K562 (cell line): Measurements from ENCODE around the gene GPC3.

Experiments used
- CBFB ChIP-seq: sonication (generic); formaldehyde crosslinking; IDR thresholded peaks from 2 replicates; pipeline ENCODE4 v1.4.0; 2020; ENCODE audit warnings: mild to moderate bottlenecking, missing genetic modification reagents
- ESRRA ChIP-seq: fragments of 450-650 bp; IDR thresholded peaks from 2 replicates; pipeline ENCODE4 v1.6.1; 2014; ENCODE audit warnings: low read depth, mild to moderate bottlenecking, moderate library complexity, borderline replicate concordance
- GATA2 ChIP-seq: sonication (generic); formaldehyde crosslinking; IDR thresholded peaks from 2 replicates; pipeline ENCODE4 v1.4.0; 2020; ENCODE audit warnings: mild to moderate bottlenecking, missing genetic modification reagents
- MYNN ChIP-seq, 2 experiments: sonication (generic); formaldehyde crosslinking in 1 of 2; IDR thresholded peaks; 2 replicates each; pipeline versions ENCODE4 v1.5.0 to v1.6.1; 2016 to 2020; ENCODE audit warnings: antibody characterized with exemption in 1 of 2, missing genetic modification reagents in 1 of 2
- PHF8 ChIP-seq: fragments of 200-600 bp; sonication (generic); IDR thresholded peaks from 2 replicates; pipeline ENCODE4 v1.6.1; 2012; ENCODE audit warnings: mixed run types, mild to moderate bottlenecking, inconsistent platforms, low read length, moderate library complexity, borderline replicate concordance
- POLR2A ChIP-seq: fragments of 450-650 bp; conservative IDR thresholded peaks from 2 replicates; pipeline ENCODE4 v1.6.1; 2016
- PPARD ChIP-seq: fragments of 250-450 bp; sonication (Bioruptor Pico); IDR thresholded peaks from 2 replicates; pipeline ENCODE4 v1.8.0; 2022; ENCODE audit warnings: inconsistent platforms, mild to moderate bottlenecking, moderate library complexity
- RAD51 ChIP-seq: fragments of 450-650 bp; IDR thresholded peaks from 2 replicates; pipeline ENCODE4 v1.7.1; 2016; ENCODE audit warnings: low read depth, mild to moderate bottlenecking, borderline replicate concordance
- RBBP5 ChIP-seq: fragments of 200-600 bp; sonication (generic); IDR thresholded peaks from 2 replicates; pipeline ENCODE4 v1.6.1; 2012; ENCODE audit warnings: borderline replicate concordance, mild to moderate bottlenecking, low read length, control low read depth, inconsistent platforms; ENCODE audit not compliant: insufficient read depth, poor library complexity, severe bottlenecking
- SNIP1 ChIP-seq: fragments of 450-650 bp; IDR thresholded peaks from 2 replicates; pipeline ENCODE4 v1.7.1; 2017; ENCODE audit warnings: low read depth, mild to moderate bottlenecking
- TAF15 ChIP-seq: fragments of 200-400 bp; formaldehyde crosslinking; IDR thresholded peaks from 2 replicates; pipeline ENCODE4 v1.6.1; 2017; ENCODE audit warnings: mild to moderate bottlenecking, low read depth, low read length, moderate library complexity
- ZBTB7A ChIP-seq: IDR thresholded peaks from 2 replicates; pipeline ENCODE4 v1.6.1; 2011; ENCODE audit warnings: low read depth, mild to moderate bottlenecking, low read length, moderate library complexity, borderline replicate concordance; ENCODE audit not compliant: control insufficient read depth
- ZZZ3 ChIP-seq: fragments of 450-650 bp; IDR thresholded peaks from 2 replicates; pipeline ENCODE4 v1.6.1; 2016; ENCODE audit warnings: antibody characterized with exemption, mild to moderate bottlenecking, moderate library complexity
- TF ChIP-seq, protein P1 (sequence below): sonication (generic); formaldehyde crosslinking; IDR thresholded peaks from 2 replicates; pipeline ENCODE4 v1.5.0; 2020; ENCODE audit warnings: missing genetic modification reagents

DNA sequence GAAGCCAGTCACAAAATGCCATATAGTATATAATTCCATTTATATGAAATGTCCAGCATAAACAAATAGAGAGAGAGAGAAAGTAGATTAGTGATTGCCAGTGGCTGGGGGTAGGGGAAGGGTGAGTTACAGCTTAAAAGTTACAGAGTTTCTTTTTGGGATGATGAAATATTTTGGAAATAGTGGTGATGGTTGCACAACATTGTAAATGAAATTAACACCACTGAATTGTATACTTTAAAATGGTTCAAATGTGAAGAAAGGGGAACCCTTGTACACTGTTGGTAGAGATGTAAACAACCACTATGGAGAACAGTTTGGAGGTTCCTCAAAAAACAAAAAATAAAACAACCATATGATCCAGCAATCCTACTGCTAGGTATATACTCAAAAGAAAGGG is 439.0 kb downstream of the GPC3 start:
- no peak for TF ChIP-seq RBBP5
- no peak for TF ChIP-seq ESRRA
- no peak for TF ChIP-seq MYNN (IDR thresholded peaks at IDR 0.05)
- TF ChIP-seq MYNN (CRISPR knock-in tag; IDR thresholded peaks at IDR 0.05), result no peak
- no peak for TF ChIP-seq ZZZ3
- TF ChIP-seq SNIP1, result no peak
- no peak for TF ChIP-seq POLR2A
- no peak for TF ChIP-seq TAF15
- TF ChIP-seq PHF8, result no peak
- TF ChIP-seq GATA2 (CRISPR knock-in tag), result no peak
- TF ChIP-seq, protein P1, sequence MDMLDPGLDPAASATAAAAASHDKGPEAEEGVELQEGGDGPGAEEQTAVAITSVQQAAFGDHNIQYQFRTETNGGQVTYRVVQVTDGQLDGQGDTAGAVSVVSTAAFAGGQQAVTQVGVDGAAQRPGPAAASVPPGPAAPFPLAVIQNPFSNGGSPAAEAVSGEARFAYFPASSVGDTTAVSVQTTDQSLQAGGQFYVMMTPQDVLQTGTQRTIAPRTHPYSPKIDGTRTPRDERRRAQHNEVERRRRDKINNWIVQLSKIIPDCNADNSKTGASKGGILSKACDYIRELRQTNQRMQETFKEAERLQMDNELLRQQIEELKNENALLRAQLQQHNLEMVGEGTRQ, result no peak
- no peak for TF ChIP-seq ZBTB7A
- TF ChIP-seq CBFB (CRISPR knock-in tag), result no peak
- no peak for TF ChIP-seq RAD51
- no peak for TF ChIP-seq PPARD (CRISPR knock-in tag)
